RPMI7951 (cell line): ENCODE results near the gene CFDP1. TPM values are rescaled to one million over a fixed set of nuclear protein-coding genes. Genes with fewer than 3 reads are reported as not detected.

Experiments
- DNase-seq: peaks from one replicate; pipeline ENCODE4 v3.0.0-alpha.2; 2012; ENCODE audit warnings: low read depth
- total RNA-seq: library from RNA; depleted of rRNA; stranded (reverse); fragments of >200 nt; shearing (Covaris generic); gene quantifications from 2 replicates; pipeline ENCODE4 v1.2.3, GENCODE V29; 2014

Gene CFDP1
- total RNA-seq, 1 experiment from 2014 or later: 86.9 TPM

DNA sequence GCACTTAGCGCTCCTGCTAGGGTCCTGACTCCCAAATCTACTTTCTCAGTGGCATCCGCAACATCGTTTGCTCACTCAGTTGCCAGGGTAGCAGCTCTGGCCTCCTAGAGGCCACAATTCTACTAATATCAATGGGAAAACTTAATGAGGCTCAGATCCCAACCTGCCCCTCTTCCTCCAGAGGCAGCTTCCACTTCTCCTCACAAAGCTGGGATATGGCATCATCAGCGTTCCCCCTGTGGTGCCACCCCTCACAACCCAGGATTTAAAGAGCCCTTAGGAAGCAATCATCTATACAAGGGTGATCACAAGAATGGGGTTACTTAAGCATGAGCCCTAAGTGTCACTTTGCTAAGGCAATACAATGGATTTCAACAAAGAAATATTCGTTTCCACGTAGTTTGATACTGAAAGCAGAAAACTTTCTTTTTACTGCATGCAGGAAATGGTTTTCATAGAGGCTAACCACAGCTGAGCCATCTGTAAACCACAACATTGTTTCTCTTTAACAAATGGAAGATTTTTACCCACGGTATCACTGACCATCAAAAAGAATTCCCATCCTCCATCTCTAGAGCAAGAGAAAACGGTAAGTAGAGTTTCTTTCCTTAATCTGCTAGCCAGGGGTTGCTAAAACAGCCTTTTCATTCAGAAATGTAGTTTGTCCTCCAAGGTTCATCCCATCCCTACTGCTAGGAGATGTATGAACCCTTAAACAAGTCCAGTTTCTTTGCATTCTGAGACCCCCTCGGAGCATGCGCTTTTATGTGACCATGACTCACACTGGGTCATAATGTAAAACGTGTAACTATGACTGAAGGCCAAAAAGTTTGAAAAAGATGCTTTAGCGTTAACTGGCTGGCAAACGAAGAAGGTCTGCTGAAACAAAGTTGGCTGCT is 113.5 kb downstream of the CFDP1 start:
- peak; percentile 90 for DNase-seq

DNA sequence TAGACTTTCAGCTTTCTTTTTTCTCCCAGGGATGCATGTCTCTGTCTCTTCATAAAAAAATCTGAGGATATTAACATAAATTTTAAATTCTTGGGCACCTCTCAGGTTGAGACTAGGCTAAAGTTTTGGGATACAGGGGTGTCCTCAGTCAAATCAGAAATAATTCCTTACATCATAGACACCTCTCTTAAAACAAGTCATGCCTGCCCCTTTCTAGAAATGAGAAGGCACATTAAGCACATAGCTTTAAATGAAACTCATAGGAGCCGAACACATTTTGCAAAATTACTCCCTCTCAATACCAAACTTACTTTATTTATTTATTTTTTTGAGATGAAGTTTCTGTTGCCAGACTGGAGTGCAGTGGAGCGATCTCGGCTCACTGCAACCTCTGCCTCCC is 114.6 kb downstream of the CFDP1 start:
- DNase-seq: no peak

- DNase-seq: no peak
Observed at GRCh38 chr16:75317532-75317931, 115.8 kb downstream of the CFDP1 start.

DNA sequence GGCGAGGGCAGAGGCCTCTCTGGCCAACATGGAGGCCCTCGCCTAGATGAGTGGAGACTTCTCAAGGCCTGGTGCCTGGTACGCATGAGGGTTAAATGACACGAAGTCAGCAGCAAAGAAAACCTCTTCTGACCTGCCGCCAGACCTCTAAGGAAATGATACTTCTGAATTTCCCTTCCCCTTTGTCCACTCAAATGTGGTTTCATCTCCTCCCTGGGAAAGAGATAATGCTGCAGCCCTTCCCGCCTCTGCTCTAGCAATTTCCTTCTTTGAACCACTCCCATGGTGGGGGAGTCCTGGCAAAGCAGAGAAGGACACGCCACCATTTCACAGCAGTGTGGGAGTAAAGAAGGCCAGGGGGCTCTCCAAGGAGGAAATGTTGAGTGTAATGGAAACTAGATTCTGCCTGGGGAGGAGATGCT is 116.2 kb downstream of the CFDP1 start:
- peak; percentile 13 for DNase-seq

DNA sequence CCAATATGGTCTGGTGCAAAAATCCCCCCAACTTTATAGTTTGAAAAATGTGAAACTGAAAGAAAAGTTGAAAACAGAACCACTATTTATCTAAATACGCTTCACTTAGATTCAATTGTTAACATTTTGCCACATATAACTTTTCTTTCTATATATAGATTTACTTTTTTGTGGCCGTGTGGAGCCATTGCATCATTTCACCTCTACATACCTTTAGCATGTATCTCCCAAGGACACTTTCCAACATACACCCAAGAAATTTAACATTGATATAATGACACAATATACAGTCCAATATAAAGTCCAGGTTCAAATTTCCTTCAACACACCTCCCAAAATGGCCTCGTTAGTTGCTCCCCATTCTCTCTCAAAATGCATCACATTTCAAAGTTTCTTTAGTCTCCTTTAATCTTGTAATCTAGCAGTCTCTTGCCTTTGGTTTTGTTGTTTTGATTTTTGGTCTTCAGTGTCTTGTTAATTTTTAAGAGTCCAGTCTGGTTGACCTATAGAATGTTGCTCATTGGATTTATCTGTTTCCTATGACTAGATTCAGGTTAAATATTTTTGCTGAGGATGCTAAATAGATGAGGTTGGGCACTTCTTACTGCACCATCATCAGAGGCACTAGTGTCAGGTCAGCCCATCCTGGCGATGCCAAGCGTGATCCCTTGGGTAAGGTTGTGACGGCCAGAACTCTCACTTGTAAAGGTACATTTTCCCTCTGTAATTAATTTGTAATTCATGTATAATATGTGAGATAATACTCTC is 117.6 kb downstream of the CFDP1 start:
- DNase-seq: no peak

- DNase-seq: no peak
Observed at GRCh38 chr16:75312875-75313274, 120.4 kb downstream of the CFDP1 start.

- no peak for DNase-seq
Observed at GRCh38 chr16:75311383-75311938, 121.8 kb downstream of the CFDP1 start.

DNA sequence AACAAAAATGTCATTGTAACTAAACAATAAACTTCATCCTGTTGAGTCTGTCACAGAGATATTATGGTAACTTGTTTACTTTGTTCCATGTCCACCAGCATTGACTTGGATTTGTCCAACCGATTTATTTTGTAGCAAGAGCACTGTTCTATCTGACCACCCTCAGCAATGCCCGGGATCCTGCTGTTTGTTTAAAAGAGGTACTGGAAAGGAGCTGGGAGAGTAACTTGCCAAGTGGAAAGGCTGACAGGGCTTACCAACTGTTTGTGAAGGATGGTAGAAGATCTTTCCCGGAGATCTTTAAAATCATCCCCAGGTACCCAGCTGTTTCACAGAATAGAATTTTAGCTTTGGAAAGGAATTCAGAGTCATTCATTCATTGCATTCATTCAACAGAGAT is 122.8 kb downstream of the CFDP1 start:
- DNase-seq: no peak

- no peak for DNase-seq
Observed at GRCh38 chr16:75309899-75310430, 123.3 kb downstream of the CFDP1 start.

DNA sequence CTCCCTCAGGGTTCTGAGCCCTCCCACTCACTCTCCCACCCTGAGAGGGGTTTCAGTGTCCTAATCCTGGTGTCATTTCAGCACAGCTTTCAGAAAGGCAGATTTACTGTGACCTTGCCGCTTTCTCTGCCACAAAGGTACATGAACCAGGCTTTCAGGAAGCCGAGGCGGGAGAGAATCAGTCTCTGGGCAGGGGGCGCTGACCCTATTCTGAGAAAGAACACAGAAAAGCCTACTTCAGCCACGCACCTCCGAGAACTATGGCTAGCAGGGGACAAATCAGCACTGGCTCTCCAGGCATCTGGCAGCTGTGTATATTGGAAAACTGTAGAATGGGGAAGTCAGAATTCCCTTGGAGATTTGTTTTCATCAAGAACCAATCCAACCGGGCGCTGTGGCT is 124.1 kb downstream of the CFDP1 start:
- DNase-seq: no peak

- no peak for DNase-seq
Observed at GRCh38 chr16:75308011-75308410, 125.3 kb downstream of the CFDP1 start.

DNA sequence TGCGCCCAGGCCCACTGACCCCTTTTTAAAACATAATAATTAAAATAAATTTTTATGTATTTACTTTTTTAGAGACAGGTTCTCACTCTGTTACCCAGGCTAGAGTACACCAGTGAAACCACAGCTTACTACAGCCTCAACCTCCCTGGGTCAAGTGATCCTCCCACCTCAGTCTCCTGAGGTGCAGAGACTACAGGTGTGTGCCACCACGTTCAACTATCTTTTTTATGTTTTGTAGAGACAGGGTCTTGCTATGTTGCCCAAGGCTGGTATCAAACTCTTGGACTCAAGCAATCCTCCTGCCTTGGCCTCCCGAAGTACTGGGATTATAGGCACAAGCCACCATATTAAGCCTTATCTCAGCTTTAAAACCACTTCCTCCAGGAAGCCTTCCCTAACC is 125.8 kb downstream of the CFDP1 start:
- DNase-seq: no peak

DNA sequence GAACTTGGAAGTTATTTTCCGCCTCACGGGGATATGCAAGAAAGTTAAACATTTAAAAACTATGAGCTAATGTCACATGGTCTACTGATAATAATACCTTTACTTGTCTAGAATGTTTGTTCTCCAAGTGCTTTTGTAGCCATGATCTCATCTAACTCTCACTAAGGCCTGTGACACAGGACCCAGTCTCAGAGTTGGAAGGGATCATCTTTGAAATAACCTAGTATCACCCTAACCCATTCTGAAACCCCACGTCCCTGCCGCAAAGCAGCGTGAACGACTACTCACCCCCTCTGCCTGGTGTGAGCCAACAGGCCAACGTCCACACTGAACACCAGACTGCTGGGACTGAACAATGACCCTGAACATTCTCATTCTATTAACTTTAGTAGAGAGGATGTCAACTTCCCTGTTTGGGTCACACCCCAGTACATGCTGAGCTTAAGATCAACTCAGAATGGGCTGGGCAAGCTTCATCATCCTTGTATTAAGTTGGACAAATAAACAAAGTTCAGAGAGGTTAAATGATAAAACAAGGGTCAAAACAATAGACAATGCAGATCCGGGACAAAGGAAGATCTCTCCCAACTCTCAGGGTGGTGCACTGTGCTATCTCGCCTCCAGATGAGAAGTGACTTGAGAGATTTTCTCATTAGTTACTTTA is 127.1 kb downstream of the CFDP1 start:
- DNase-seq: peak; percentile 20

DNA sequence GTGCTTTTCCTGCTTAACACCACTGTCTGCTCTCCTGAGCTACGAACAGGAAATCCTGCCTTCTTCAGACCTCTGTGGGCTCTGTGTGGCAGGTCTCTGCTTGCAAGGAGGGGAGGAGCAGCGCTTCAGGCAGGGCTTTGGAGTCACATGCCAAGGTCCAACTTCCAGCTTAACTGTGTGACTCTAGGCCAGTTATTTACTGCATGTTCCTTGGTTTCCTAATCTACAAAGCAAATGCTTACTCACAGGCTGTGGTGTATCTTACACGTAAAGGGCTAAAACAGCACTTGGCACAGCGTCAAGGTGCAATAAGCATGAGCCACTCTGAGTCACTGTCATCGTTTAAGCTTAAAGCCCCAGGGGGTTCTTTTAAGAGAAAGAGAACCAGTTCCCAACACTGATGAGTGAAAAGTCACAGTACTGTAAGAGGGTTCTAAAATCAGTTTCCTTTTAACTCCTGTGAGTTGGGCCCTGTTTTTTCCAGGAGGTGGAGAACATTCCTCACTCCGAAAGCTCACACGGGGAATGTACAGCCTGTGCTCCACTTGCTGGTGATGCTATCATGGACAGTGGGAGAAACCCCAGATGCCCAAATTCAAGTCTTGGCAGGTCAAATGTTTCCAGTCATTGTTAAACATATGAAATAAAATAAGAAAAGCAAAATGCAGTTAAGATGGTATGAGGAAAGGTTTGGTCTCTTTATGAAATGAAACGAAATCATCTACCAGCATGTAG is 127.8 kb downstream of the CFDP1 start:
- DNase-seq: peak; percentile 100

GRCh38 chr16:75304521-75305363 is 128.6 kb downstream of the CFDP1 start:
- DNase-seq: peak; percentile 97

- no peak for DNase-seq
Observed at GRCh38 chr16:75301804-75302203, 131.5 kb downstream of the CFDP1 start.

DNA sequence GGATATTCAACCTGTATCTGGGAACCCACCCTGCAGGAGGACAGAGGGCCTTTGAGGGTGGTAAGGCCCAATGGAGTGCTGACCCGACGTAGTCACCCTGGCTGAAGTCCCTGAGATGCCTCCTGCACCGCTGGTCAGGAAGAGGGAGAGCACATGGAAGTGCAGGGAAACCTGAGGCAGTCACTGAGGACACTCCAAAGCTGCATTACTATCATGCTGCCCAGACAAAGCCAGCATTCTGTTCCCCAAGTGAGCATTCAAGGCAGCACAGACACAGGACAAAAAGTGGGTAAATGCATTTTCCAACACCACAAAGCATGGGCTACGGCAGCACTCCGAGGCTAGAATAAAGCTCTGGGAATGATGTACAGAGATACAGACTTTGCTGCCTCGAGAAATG is 135.0 kb downstream of the CFDP1 start:
- DNase-seq: no peak

- DNase-seq: peak; percentile 61
Observed at GRCh38 chr16:75296606-75297005, 136.7 kb downstream of the CFDP1 start.

- DNase-seq: no peak
Observed at GRCh38 chr16:75294773-75295459, 138.4 kb downstream of the CFDP1 start.

DNA sequence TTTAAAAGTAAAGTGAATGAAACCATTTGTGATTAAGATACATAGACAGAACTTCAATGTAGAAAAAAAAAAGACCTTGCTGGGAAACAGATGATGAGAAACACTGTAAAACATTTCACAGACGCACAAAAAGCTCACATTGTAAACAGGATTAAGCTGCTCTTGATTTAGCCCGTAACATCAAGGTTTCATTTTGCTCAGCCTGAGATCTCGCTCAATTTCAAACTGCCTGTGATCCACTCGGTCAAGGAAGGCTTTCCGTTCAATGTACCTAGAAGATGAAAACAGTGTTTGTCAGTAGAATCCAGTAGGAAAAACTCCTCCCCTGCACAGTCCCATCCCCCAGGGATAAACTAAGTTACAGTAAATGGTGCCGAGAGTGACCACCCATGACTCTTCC is 139.5 kb downstream of the CFDP1 start:
- no peak for DNase-seq
